NCI-H526 (cell line): ENCODE results near the gene MRPS35.
A peak's percentile ranks its signal among the peaks of the same experiment; 100 is the strongest.

Source experiments
- DNase-seq, 2 experiments: peaks; one replicate each; lab custom pipeline; 2025; lab: John Stamatoyannopoulos, UW

MRPS35 gene

DNA sequence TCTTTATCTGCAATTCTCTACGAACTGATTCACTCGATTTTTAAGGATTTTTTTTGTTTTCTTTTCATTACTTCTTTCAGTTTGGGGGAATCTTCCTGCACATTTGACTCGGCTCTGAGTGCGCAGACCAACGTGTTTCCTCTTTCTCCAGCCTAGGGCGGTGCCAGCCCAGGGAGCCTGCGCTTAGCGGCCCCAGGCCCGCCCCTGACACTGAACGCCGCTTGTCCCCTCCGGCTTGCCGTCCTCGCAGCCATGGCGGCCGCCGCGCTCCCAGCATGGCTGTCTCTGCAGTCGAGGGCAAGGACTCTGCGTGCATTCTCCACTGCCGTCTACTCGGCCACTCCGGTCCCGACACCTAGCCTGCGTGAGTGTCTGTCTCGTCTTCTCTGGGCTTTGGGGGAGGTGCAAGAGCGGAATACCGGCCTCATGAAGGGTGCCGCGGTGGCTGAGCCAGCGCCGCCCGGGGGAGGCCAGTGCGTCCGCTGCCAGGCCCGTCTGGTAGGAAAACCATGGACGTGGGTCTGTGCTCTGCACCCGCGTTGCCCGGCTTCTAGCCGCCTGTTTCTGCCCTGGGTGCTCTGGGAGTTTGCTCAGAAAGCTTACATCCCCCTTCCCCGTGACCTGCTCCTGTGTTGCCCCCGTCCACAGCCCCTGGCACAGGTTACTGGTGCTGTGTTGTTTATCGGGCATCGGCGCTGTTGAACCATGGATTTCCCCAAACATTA is at the start of gene MRPS35:
Gene MRPS35, plus strand, starts transcription at position 241 of the 725 bp plus-strand sequence. Its CDS starts 12 bp downstream, at position 253.
- DNase-seq, result peak; percentile 63 to 90

DNA sequence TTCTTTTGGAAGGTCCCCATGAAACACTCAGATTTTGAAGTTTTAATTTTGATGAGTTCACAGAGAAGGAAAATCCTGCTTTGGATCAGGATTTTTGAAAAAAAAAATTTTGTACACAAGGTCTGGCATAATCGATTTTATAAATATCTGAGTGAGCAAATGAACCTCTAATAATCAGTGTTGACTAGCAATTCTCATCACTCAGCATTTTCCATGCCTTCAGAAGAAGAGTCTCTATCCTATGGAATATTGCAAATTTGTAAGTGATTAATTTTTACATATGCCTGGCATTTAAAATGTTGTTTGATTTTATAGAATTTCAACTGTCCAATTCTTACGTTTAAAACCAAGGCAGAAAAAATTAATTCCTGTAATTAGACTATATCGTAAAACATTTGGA is 44.9 kb upstream of the MRPS35 start:
- no peak for DNase-seq

DNA sequence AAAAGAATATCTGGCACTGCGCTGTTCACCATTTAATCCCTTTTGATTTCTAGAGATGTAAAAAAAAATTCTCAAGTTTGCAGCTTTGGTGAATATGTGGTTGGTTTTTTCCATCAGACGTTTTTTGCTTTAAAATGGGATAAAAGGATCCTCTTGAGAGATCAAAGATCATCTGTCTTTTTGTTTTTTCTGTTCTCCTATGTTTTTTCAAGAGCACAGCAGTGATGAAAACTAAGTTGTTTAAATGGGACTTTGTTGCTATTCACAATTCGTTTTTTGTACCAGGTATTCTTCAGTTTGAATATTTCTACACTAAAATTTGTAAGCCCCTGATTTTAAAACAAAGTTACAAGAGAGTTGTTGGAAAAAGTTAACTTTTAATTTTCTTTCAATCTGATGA is 44.1 kb upstream of the MRPS35 start:
- DNase-seq, result no peak

DNA sequence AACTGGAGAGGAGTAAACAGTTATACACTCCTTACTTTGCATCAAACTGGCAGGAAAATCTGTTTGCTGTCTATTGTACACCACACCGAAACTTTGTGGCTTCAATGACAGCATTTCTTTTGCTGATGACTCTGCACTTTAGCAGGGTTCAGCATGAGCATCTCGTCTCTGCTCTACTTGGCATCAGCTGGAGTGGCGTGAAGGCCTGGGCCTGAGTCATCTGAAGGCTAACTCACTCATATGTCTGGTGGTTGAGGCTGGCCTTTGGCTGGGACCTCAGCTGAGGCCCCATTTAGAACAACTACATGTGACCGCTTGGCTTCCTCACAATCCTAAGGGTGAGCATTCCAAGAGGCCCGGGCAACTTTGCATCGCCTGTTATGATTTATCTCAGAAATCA is 43.1 kb upstream of the MRPS35 start:
- DNase-seq, result no peak

DNA sequence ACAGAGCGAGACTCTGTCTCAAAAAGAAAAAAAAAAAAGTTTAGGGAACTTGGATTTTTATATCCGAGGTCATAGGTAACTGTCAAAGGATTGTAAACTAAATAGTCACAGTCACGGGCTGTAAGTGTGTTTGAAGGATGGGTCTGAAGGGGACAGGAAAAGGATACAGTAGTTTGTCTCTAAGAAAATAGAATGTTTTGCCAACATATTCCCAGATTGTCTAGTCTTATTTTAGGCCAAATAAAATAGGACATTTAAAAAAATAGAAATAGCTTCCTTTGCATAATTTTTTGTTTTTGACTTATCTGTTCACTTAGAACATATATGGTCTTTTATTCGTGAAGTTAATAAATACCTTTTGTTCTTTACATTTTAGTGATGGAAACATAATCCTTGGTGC is 38.6 kb upstream of the MRPS35 start:
- DNase-seq, result no peak

DNA sequence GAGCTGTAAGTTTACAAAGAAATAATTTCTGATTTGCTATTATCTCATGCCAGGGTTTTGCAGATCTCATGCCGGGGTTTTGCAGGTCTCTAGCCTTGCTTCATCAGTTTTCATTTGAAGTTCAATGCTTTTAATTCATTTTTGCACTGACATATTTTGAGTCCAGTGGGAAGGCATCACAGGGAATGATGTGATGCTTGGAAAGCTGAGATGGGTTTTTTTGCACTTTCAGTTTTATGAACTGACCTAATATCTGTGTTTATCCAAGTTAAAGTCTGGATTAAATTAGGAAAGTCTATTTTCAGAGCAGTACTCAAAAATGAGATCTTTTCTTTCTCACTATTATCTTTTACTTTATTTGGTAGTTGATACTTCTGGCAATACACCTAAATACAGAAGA is 38.0 kb upstream of the MRPS35 start:
- DNase-seq, result no peak

DNA sequence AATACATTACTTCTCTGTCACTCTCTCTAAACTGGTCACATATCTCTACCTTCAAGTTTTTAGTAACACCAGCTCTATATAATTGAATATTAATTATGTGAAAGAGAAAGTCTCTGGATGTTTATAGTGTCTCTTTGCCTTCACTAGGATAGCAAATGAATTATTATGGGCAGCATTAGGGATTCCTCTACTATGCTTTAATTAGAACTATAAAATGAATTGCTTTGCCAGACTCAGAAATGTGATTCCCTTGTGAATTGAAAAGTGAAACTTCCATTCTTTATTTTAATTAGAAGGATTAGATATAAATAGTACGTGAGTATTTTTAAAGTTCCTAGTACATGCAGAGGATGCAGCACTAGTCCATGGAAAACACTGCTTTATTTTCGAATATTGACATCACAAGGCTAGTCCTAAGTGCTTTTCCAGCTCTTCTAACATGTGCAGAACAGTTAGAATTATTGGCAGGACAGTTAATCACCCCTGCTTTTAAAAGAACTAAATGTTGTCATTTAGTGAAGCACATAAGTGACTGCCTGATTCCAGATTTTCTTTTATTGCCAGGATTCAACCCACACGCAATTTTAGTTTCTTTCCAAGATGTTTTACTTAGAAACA is 37.4 kb upstream of the MRPS35 start:
- DNase-seq, result no peak

DNA sequence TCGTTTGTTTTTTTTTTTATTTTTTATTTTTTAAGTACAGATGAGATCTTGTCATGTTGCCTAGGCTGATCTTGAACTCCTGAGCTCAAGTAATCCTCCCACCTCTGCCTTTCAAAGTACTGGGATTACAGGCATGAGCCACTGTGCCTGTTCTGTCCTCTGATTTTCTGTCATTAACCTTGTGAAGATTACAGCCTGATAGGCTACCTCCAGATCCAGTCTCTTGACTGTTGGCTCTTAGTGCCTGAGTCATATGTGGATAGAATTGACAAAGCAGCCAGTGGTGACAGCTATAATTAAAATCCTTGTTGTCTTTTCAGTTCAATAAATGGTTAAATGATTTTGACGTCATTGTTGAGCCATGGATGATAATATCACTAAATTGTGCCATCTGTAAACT is 35.6 kb upstream of the MRPS35 start:
- DNase-seq, result no peak

DNA sequence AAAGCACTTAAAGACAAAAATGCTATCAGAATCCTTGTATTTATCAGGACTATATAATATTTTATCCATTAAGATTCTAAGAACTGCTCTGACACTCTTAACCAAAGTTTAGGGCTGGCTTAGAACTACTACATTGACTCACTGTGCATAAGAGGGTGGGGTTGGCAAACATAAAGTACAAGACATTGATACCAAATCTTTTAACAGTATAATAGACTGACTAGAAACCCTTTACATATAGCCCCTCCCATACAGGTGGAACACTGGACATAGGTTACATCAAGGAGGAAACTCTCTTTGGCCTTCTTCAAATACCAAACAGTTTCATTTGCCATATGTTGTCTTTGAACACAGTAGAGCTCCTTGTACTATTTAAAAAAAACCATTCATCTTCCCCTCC is 30.0 kb upstream of the MRPS35 start:
- no peak for DNase-seq

DNA sequence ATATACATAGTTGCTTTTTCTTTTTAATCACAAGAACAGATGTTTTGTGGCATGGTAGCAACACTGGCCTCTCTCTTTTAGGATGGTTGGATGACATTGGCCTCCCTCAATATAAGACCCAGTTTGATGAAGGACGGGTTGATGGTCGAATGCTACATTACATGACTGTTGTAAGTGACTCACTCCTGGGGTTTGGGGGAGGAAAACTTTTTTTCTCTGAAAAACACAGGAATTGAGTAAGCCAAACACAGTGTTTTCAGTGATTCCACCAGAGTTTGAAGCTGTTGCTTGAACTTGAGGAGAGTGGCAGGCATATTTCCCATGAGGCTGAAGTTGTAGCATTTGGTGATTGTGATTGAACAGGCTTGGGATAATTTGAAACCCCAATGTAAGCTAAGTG is 28.1 kb upstream of the MRPS35 start:
- no peak for DNase-seq

DNA sequence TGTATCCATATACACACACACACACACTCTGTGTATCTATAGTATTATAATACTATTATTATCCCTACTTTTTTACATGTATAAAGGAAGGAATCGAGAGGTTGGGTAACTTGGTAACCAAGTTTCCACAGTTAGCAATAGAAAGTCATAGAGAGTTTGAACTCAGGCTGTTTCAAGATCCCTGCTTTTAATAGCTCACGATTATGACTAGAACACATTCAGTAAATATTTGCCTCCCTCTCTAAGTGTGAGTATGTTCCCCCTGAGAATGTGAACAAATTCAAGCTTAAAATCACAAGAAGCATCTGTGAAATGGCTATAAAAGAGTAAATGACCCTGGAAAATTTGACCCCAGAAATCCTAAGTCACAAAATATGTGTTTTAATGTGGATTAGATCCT is 25.4 kb upstream of the MRPS35 start:
- DNase-seq, result no peak

DNA sequence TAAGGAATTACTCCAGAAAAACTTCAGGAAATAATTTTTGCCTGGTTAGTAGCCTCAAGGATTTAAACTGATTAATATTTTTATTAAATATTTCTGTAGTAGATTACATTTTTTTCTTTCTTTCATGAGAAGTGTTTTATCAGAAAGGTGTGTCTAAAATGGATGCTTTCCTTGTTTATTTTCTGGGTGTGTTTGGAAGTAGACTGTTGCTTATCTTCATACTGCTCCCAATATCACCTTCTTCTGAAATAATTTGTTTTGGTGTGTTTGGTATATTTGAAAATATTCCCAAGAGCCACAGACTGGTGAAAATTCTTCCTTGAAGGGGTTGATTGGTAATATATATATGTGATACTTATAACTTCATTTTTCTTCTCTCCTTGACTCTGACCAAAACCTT is 24.5 kb upstream of the MRPS35 start:
- DNase-seq, result no peak

DNA sequence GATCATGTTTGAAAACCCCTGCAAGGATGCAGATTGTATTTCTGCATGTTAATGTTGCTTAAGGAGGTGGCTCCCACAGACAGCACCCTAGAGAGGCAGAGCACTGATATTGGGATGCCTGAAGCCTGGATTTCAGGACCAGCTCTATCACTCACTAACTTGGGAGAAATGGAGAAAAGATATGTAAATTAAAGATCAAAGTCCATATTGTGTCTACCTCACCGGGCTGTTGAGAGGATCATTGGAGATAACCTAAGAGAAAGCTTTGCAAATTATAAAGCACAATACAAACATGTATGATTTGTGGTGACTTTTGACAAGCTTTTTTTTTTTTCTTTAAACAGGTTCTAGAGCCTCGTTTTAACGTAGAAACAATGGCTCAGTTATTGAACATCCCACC is 22.0 kb upstream of the MRPS35 start:
- peak; percentile 11 to 53 for DNase-seq

DNA sequence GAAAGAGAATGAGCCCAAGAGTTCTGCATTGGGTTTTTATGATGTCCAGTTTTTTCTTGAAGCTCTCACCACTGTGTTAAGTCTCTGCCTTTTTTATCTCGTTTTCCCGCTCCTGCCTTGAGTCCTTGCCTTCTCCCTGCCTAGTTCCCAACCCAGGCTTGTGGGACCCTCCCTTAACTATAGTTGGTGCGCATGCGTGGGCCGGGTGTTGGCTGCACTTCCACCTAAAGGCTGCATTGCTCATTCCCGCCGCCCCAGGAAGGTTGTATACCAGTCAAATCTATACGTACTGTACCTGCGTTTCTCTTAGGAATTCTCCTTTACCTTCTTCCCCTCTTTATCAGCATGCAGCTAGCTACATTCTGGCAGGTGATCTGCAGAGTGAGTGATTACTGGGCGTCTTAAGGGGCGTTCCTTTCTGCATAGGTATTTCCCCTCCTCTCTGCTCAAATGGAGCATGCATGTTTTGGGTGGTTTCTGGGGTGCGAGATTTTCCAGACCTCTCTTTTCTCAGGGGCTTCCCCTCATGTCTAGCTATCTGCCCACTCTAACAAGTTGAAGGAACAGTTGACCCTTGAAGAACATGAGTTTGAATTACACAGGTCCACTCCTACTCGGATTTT is 21.0 kb upstream of the MRPS35 start:
- DNase-seq, result no peak

DNA sequence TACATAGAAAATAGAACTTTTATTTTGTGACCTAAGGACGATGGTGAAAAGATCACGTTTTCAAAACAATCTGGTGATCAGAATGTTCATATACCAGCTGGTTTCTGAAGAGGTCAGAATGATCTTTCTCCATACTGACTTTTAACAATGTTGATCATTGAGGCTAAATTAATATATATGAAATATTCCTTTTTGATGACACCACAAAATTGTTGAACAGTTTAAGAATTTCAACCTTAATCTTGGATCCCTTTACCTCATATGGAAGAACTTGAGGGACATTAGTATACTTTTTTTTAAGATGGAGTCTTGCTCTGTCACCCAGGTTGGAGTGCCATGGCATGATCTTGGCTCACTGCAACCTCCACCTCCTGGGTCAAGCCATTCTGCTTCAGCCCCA is 17.2 kb upstream of the MRPS35 start:
- DNase-seq, result no peak

DNA sequence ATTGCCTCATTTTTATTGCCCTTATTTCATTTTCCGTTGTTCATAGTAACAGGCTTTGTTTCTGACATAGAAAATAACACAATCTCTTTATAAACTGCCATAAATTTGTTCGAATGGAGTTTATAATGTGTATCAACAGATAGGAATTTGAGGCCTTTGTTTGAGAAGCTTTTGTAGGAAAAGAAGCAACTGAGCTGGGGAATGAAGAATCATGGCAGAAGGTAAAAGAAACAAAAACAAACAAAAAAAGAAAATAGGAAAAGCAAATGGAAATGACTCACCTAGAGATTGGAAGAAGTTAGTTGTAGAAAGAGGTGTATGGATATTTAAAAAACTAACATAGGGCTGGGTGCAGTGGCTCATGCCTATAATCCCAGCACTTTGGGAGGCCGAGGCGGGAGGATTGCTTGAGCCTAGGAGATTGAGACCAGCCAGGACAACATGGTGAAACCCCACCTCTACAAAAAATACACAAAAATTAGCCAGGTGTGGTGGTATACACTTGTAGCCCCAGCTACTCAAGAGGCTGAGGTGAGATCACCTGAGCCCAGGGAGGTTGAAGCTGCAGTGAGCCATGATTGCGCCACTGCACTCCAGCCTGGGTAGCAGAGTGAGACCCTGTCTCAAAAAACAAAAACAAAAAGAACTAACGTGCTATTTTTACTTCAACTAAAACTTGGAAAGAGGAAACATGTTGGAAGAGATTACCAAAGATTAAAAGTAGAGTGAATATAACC is 14.9 kb upstream of the MRPS35 start:
- no peak for DNase-seq

DNA sequence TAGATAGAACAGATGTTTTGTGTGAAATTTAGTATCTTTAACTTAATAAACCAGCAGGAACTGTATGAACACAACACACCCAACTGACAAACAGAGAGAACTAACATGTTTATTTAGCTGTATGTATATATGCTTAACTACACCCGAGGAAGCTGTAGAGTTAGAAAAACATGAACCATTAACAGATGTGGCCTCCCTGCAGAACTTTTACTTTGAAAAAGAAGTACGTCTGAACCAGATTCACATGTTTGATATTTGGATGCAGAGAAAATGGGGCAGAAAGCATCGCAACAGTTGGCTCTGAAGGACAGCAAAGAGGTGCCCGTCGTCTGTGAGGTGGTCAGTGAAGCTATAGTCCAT is 14.4 kb upstream of the MRPS35 start, which contains the start of gene REP15:
Gene REP15, plus strand, starts transcription at position 155 of the 360 bp plus-strand sequence. Its CDS starts 116 bp downstream, at position 271.
- no peak for DNase-seq

DNA sequence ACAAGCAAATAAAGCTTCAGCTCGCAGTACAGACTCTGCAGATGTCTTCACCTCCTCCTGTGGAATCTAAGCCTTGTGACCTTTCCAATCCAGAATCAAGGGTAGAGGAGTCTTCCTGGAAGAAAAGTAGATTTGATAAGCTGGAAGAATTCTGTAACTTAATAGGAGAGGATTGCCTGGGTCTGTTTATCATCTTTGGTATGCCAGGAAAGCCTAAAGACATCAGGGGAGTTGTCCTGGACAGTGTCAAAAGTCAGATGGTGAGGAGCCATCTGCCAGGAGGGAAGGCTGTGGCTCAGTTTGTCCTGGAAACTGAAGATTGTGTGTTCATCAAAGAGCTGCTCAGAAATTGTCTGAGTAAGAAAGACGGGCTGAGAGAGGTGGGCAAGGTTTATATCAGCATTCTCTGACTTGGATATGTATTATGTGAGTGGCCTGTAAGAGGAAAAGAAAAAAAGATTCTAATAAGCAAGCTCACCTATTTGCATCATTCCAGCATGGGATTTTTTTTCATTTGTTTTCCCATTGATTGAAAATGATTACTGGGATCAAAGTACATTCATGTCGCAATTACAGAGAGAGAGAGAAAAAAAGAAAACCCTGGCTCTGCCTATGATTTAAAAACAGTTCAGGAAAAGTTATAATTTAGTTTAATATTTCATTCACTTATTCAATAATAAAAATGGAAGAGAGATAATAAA is 13.6 kb upstream of the MRPS35 start:
- DNase-seq, result no peak

DNA sequence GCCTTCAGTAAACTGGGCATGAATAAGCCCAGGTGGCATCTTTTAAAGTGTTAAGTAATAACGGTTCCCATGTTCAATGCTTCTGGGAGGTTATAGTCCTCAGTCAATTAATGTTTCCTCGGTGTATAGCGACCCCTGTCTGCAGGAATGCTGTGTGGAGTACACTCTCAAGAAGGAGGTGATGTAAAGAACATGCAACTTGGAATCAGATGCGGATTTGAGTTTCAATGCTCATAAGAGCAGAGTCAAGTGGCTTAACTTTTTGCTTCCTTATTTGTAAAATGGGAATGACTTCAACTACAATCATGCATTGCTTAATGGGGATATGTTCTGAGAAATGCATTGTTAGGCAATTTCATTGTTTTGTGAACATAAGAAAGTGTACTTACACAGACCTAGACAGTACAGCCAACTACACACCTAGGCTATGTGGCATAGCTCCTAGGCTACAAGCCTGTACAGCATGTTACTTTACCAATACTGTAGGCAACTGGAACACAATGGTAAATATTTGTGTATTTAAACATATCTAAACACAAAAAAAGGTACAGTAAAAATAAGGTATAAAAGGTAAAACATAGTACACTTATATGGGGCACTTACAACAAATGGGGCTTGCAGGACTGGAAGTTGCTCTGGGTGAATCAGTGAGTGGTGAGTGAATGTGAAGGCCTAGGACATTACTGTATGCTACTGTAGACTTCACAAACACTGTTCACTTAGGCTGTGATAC is 6.7 kb upstream of the MRPS35 start:
- peak; percentile 54 to 84 for DNase-seq

DNA sequence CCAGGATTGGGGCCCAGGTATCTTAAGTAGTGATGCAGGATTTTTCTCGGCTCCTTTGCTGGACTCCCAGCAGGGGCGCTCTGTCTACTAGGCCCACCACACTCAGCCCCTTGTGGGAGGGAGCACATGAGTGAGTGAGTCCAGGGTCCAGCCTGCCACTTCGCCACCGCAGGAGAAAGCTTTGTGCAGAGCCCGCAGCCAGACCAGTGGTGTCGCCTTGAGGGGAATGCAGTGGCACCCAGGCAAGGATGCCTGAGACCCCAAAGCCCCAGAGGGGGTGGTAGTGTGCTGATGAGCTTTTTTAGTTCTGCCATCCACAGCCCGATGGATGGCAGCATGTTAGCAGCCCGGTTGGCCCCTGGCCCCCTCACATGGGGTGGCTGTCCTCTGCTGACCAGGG is 5.4 kb upstream of the MRPS35 start:
- DNase-seq, result no peak

DNA sequence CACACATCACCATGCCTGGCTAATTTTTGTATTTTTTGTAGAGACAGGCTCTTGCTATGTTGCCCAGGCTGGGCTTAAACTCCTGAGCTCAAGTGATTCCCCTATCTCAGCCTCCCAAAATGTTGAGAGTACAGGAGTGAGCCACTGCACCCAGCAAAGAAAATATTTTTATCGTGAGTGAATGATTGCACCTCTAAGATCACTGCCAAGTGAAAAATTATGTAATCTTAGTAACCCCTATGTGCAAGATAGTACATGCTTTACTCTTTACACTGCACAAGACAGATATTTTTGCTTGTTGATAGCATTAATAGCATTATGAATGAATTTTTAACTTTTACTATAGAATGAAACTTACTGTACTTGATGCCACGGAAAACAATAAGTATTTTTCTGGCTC is 3.4 kb upstream of the MRPS35 start:
- no peak for DNase-seq
